ENCODE measurements around the gene SEMA5B.

The SEMA5B gene

GRCh38 chr3:122937745-122938144, 89.8 kb downstream of the SEMA5B start:
- Histone ChIP-seq H3K4me1 (ENCODE audit: insufficient read depth, insufficient read length) (no peaks in the 10 kb centered on the region), H3K4me3 (ENCODE audit: insufficient read length, low read depth) (no peak overlapping the region), H3K9ac (ENCODE audit: insufficient read length, low read depth) (no peak overlapping the region), H3K36me3 (ENCODE audit: insufficient read depth, insufficient read length, low read length) (no peaks in the 10 kb centered on the region), H3K9me3 (ENCODE audit: insufficient read depth, low read length) (no peaks in the 10 kb centered on the region), H3K27me3 (ENCODE audit: insufficient read depth, insufficient read length) (no peaks in the 10 kb centered on the region)
- DNase-seq (ENCODE audit: low read depth, low spot score): no peak
- TF ChIP-seq SUZ12 (IDR thresholded peaks at IDR 0.05; ENCODE audit: extremely low read depth, insufficient read depth, insufficient read length) (no peak), ZNF274 (IDR thresholded peaks at IDR 0.05; ENCODE audit: low read depth, low read length) (no peak), YY1 (IDR thresholded peaks at IDR 0.05; ENCODE audit: insufficient read depth, insufficient read length) (no peak)

- no peak overlapping the region for H3K9ac ChIP-seq (ENCODE audit: insufficient read length, low read depth)
- DNase-seq (ENCODE audit: low read depth, low spot score): no peak
- H3K27me3 ChIP-seq (ENCODE audit: insufficient read depth, insufficient read length): no peaks in the 10 kb centered on the region
- no peak overlapping the region for H3K4me3 ChIP-seq (ENCODE audit: insufficient read length, low read depth)
- no peak for TF ChIP-seq ZNF274 (IDR thresholded peaks at IDR 0.05; ENCODE audit: low read depth, low read length)
- TF ChIP-seq SUZ12 (IDR thresholded peaks at IDR 0.05; ENCODE audit: extremely low read depth, insufficient read depth, insufficient read length): no peak
- no peak for TF ChIP-seq YY1 (IDR thresholded peaks at IDR 0.05; ENCODE audit: insufficient read depth, insufficient read length)
- no peaks in the 10 kb centered on the region for H3K4me1 ChIP-seq (ENCODE audit: insufficient read depth, insufficient read length)
- H3K9me3 ChIP-seq (ENCODE audit: insufficient read depth, low read length): no peaks in the 10 kb centered on the region
- no peaks in the 10 kb centered on the region for H3K36me3 ChIP-seq (ENCODE audit: insufficient read depth, insufficient read length, low read length)
These were observed 90.6 kb downstream of the SEMA5B start for GRCh38 chr3:122936986-122937385.

DNA sequence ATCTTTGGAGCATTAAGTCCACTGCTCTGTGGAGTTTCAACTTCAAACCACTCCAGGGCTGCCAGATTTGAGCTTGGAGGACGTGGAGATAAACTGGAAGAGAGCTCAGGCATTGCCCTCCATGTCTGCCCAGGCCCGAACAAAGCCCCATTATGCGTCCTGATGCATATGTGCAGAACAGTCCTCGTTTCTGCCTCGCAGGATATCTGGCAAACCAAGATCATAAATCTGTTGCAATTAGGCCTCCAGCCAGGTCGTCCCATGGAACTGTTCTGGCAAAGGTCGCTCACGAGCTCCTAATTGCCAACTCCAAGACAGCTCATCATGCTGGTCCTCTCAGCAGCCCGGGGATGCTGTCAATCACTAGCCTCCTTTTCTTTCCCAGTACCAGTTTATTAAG, 91.2 kb downstream of the SEMA5B start:
- Histone ChIP-seq H3K36me3 (ENCODE audit: insufficient read depth, insufficient read length, low read length) (no peaks in the 10 kb centered on the region), H3K27me3 (ENCODE audit: insufficient read depth, insufficient read length) (no peaks in the 10 kb centered on the region), H3K9me3 (ENCODE audit: insufficient read depth, low read length) (no peaks in the 10 kb centered on the region), H3K9ac (ENCODE audit: insufficient read length, low read depth) (no peak overlapping the region), H3K4me1 (ENCODE audit: insufficient read depth, insufficient read length) (no peaks in the 10 kb centered on the region), H3K4me3 (ENCODE audit: insufficient read length, low read depth) (no peak overlapping the region)
- TF ChIP-seq ZNF274 (IDR thresholded peaks at IDR 0.05; ENCODE audit: low read depth, low read length) (no peak), SUZ12 (IDR thresholded peaks at IDR 0.05; ENCODE audit: extremely low read depth, insufficient read depth, insufficient read length) (no peak), YY1 (IDR thresholded peaks at IDR 0.05; ENCODE audit: insufficient read depth, insufficient read length) (no peak)
- no peak for DNase-seq (ENCODE audit: low read depth, low spot score)

DNA sequence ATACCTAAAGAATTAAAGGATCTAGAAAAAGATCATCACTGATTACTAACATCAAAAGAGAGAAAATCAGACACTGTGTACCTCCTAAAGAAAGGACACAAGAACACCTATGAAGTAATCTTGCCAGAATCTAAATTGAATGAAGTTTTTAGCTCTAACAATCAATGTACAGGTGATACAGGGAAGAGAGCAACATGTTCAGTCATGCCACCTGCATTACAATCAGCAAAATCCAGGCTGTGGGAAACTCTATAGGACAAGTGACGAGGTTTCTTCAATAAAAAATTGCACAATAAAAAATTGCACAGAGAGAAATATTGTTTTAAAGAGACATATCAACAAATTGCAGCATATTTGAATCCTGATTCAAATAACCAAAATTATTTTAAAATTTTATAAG, 93.3 kb downstream of the SEMA5B start:
- Histone ChIP-seq H3K9me3 (ENCODE audit: insufficient read depth, low read length) (no peaks in the 10 kb centered on the region), H3K36me3 (ENCODE audit: insufficient read depth, insufficient read length, low read length) (no peaks in the 10 kb centered on the region), H3K27me3 (ENCODE audit: insufficient read depth, insufficient read length) (no peaks in the 10 kb centered on the region), H3K9ac (ENCODE audit: insufficient read length, low read depth) (no peak overlapping the region), H3K4me3 (ENCODE audit: insufficient read length, low read depth) (no peak overlapping the region), H3K4me1 (ENCODE audit: insufficient read depth, insufficient read length) (no peaks in the 10 kb centered on the region)
- TF ChIP-seq ZNF274 (IDR thresholded peaks at IDR 0.05; ENCODE audit: low read depth, low read length): no peak
- no peak for TF ChIP-seq SUZ12 (IDR thresholded peaks at IDR 0.05; ENCODE audit: extremely low read depth, insufficient read depth, insufficient read length)
- no peak for TF ChIP-seq YY1 (IDR thresholded peaks at IDR 0.05; ENCODE audit: insufficient read depth, insufficient read length)
- no peak for DNase-seq (ENCODE audit: low read depth, low spot score)

- H3K4me3 ChIP-seq (ENCODE audit: insufficient read length, low read depth): no peak overlapping the region
- TF ChIP-seq SUZ12 (IDR thresholded peaks at IDR 0.05; ENCODE audit: extremely low read depth, insufficient read depth, insufficient read length) (no peak), ZNF274 (IDR thresholded peaks at IDR 0.05; ENCODE audit: low read depth, low read length) (no peak), YY1 (IDR thresholded peaks at IDR 0.05; ENCODE audit: insufficient read depth, insufficient read length) (no peak)
- DNase-seq (ENCODE audit: low read depth, low spot score): no peak
- H3K36me3 ChIP-seq (ENCODE audit: insufficient read depth, insufficient read length, low read length): no peaks in the 10 kb centered on the region
- no peak overlapping the region for H3K9ac ChIP-seq (ENCODE audit: insufficient read length, low read depth)
- no peaks in the 10 kb centered on the region for H3K9me3 ChIP-seq (ENCODE audit: insufficient read depth, low read length)
- no peaks in the 10 kb centered on the region for H3K27me3 ChIP-seq (ENCODE audit: insufficient read depth, insufficient read length)
- no peaks in the 10 kb centered on the region for H3K4me1 ChIP-seq (ENCODE audit: insufficient read depth, insufficient read length)
These were observed 95.2 kb downstream of the SEMA5B start for GRCh38 chr3:122932251-122932967.

DNA sequence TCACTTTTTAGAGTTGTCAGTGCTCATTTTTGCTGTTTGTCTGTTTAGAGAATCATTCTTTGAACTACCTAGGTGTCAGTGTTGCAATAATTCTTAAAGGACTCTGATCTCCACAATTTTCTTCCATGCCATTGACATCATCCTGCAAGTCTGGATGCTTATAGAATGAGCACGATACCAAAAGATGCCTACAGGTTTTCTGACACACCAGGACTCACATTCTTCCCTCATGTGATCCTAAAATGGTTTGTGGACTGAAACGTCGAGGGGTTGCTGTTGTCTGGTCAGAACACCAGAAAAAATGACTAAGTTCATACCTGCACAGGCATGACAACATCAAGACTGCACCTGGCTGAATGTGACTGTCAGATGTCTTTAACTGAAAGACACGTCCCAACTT, 95.9 kb downstream of the SEMA5B start:
- TF ChIP-seq ZNF274 (IDR thresholded peaks at IDR 0.05; ENCODE audit: low read depth, low read length) (no peak), YY1 (IDR thresholded peaks at IDR 0.05; ENCODE audit: insufficient read depth, insufficient read length) (no peak), SUZ12 (IDR thresholded peaks at IDR 0.05; ENCODE audit: extremely low read depth, insufficient read depth, insufficient read length) (no peak)
- H3K9me3 ChIP-seq (ENCODE audit: insufficient read depth, low read length): no peaks in the 10 kb centered on the region
- no peaks in the 10 kb centered on the region for H3K27me3 ChIP-seq (ENCODE audit: insufficient read depth, insufficient read length)

DNA sequence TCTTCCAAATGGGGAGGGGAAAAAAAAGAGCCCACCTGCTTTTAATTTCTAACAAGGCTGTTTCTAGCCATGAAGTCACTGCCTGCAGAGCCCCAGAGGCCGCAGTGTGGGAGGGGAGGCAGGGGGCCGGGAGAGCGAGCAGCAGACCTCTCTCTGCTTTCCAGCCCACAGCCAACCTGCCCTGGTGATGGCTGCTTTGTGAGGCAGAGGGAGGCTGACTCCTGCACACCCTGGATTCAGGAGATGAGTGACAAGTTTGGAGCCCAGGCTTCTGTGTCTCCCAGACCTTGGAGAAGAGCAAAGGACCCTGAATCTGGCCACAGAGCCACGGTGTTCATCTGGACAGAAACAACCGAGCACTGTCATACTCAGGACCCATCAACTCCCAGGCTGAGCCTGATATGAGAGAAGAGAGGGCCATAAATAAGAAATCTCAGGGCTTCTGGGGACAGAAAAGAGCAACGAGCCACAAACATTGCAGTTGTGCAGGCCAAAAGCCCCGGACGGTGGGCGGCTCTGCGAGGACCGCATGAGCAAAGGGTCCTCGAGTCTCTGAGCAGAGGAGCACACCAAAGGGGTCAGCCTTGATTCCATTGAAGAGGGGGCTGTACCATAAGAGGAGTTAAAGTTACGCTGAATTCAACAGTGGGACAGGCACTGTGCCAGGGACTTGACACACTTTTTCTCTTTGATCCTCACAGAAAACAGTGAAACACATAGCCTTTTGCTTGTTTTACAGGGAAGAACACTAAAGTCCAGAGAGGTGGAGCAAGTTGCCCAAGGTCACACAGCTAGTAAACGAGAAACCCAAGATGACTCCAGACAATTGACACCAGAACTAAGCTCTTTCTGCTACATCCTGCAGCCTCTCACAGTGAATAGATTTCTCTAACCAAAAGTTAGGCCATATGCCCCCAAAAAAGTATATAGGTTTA, 97.2 kb downstream of the SEMA5B start:
- no peaks in the 10 kb centered on the region for H3K9me3 ChIP-seq (ENCODE audit: insufficient read depth, low read length)
- DNase-seq (ENCODE audit: low read depth, low spot score): no peak
- H3K9ac ChIP-seq (ENCODE audit: insufficient read length, low read depth): no peak overlapping the region
- H3K4me1 ChIP-seq (ENCODE audit: insufficient read depth, insufficient read length): no peaks in the 10 kb centered on the region
- no peaks in the 10 kb centered on the region for H3K36me3 ChIP-seq (ENCODE audit: insufficient read depth, insufficient read length, low read length)
- no peak for TF ChIP-seq ZNF274 (IDR thresholded peaks at IDR 0.05; ENCODE audit: low read depth, low read length)
- TF ChIP-seq SUZ12 (IDR thresholded peaks at IDR 0.05; ENCODE audit: extremely low read depth, insufficient read depth, insufficient read length): no peak
- TF ChIP-seq YY1 (IDR thresholded peaks at IDR 0.05; ENCODE audit: insufficient read depth, insufficient read length): no peak
- H3K27me3 ChIP-seq (ENCODE audit: insufficient read depth, insufficient read length): no peaks in the 10 kb centered on the region
- H3K4me3 ChIP-seq (ENCODE audit: insufficient read length, low read depth): no peak overlapping the region

More for the DNA sequence above, 95.9 kb downstream of the SEMA5B start:
- Histone ChIP-seq H3K36me3 (ENCODE audit: insufficient read depth, insufficient read length, low read length) (no peaks in the 10 kb centered on the region), H3K4me3 (ENCODE audit: insufficient read length, low read depth) (no peak overlapping the region), H3K9ac (ENCODE audit: insufficient read length, low read depth) (no peak overlapping the region), H3K4me1 (ENCODE audit: insufficient read depth, insufficient read length) (no peaks in the 10 kb centered on the region)
- DNase-seq (ENCODE audit: low read depth, low spot score): no peak

All from NT2/D1 (cell line).